ENCODE data around the gene DDX50. TPM values are rescaled to one million over a fixed set of nuclear protein-coding genes. Genes with fewer than 3 reads are reported as not detected.

DDX50 gene
- total RNA-seq, 4 donors from 2014 or later, result 26.8 to 42.7 (median 31.5) TPM

DNA sequence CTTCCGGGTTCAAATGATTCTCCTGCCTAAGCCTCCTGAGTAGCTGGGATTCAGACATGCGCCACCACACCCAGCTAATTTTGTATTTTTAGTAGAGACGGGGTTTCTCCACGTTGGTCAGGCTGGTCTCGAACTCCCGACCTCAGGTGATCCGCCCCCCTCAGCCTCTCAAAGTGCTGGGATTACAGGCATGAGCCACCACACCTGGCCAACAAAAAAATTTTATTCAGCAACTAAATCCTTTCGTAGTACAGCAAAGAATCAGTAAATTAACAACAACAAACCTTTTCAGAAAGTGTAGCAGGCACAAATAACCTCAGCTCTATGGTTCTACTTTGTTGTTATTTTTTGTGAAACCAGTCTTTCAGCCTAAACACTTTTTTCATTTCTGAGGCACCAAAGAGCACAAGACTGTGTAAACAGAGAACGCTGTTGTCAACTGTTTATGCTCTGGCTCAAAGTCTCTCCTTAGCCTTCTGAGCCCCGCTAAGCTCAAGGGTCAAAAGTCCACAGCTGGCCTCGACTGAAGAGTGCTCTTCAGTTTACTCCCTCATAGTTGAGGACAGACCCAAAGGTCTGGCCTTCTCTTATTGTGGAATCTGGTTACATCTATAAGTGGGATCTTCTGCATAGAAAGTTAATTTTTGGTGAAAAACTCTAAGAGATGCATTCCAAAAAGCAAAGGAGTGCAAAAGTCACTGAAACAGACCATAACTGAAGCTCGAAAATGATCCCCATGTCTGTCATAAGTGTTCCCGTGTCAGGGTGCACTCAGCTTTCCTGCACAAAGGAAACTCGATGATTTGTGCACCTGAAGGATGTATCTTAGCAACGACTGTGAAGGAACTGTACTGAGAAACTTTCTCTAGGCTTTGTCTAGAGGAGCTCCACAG, 24.6 kb upstream of the DDX50 start:
- no peak overlapping the region for H3K4me3 ChIP-seq (ENCODE audit: low read depth, poor library complexity, severe bottlenecking)
- DNase-seq (ENCODE audit: low spot score in 2 of 2), result no peak
- 74 to 76% methylated on average over 15 of the region's 15 CpGs for WGBS, 2 donors
- TF ChIP-seq POLR2A (IDR thresholded peaks at IDR 0.05) (no peak), CTCF (IDR thresholded peaks at IDR 0.05) (no peak)
- intact Hi-C loops (cut with DNase I; ENCODE audit: low total_unique reads), result no loop called here

- no peak for DNase-seq (ENCODE audit: low spot score in 2 of 2)
- WGBS, 2 donors, result 95 to 100% methylated on average over 1 of the region's 1 CpG
- H3K4me3 ChIP-seq (ENCODE audit: low read depth, poor library complexity, severe bottlenecking), result no peak overlapping the region
- intact Hi-C loops (cut with DNase I; ENCODE audit: low total_unique reads), result no loop called here
- TF ChIP-seq POLR2A (IDR thresholded peaks at IDR 0.05), result no peak
- TF ChIP-seq CTCF (IDR thresholded peaks at IDR 0.05), result no peak
These were observed 23.5 kb upstream of the DDX50 start for GRCh38 chr10:68877482-68878110.

DNA sequence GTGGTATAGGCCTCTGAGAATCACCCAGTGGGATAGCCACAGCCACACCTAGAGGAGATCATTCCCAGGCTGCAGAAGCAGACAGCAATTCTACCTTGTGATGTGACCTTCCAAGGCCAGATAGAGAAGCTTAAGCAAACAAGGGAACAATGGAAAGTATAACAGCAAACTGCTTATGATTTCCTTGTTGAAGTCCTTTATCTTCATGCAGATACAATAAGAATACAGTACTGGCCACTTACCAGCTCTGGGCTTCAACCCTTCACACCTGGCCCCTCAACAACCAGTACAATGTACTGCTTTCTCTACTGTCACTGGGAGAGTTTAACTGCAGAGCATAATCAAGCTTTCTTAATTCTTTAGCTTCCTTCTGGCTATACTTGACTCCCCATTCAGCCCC, 22.6 kb upstream of the DDX50 start:
- no peak for DNase-seq (ENCODE audit: low spot score in 2 of 2)
- TF ChIP-seq POLR2A (IDR thresholded peaks at IDR 0.05), result no peak
- TF ChIP-seq CTCF (IDR thresholded peaks at IDR 0.05), result no peak
- H3K4me3 ChIP-seq (ENCODE audit: low read depth, poor library complexity, severe bottlenecking), result no peak overlapping the region
- intact Hi-C loops (cut with DNase I; ENCODE audit: low total_unique reads), result no loop called here

- H3K4me3 ChIP-seq (ENCODE audit: low read depth, poor library complexity, severe bottlenecking), result no peak overlapping the region
- TF ChIP-seq POLR2A (IDR thresholded peaks at IDR 0.05) (no peak), CTCF (IDR thresholded peaks at IDR 0.05) (no peak)
- intact Hi-C loops (cut with DNase I; ENCODE audit: low total_unique reads), result no loop called here
- DNase-seq (ENCODE audit: low spot score in 2 of 2), result no peak
- WGBS, 2 donors, result 95% methylated on average over 2 of the region's 2 CpGs
These were observed 21.5 kb upstream of the DDX50 start for GRCh38 chr10:68879628-68880027.

GRCh38 chr10:68880181-68880580, 20.9 kb upstream of the DDX50 start:
- no peak for DNase-seq (ENCODE audit: low spot score in 2 of 2)
- 88 to 96% methylated on average over 4 of the region's 4 CpGs for WGBS, 2 donors
- TF ChIP-seq CTCF (IDR thresholded peaks at IDR 0.05), result no peak
- no peak for TF ChIP-seq POLR2A (IDR thresholded peaks at IDR 0.05)
- no peak overlapping the region for H3K4me3 ChIP-seq (ENCODE audit: low read depth, poor library complexity, severe bottlenecking)
- intact Hi-C loops (cut with DNase I; ENCODE audit: low total_unique reads), result no loop called here
